Vagina (tissue), 2 donors: ENCODE data around the gene KRTAP10-10.
"Not testable (repeated sequence)": the region's sequence is repeated elsewhere in the genome, so short reads cannot be mapped to it uniquely, and the experiment has no call there.

Experiments used
- POLR2AphosphoS5 ChIP-seq, 2 donors: sonication (generic); formaldehyde crosslinking; IDR thresholded peaks; one replicate each; pipeline ENCODE4 v1.9.0; 2017; ENCODE audit warnings: antibody characterized with exemption in 2 of 2, mild to moderate bottlenecking in 2 of 2, low read depth in 1 of 2; ENCODE audit not compliant: insufficient read depth in 1 of 2
- TF ChIP-seq, protein P1 (sequence below), 3 experiments: fragments of 450-650 bp in 2 of 3; fragments of 200-600 bp in 1 of 3; sonication (generic) in 1 of 3; IDR thresholded peaks; one replicate each; pipeline ENCODE4 v1.5.1; 2017 to 2019; ENCODE audit warnings: antibody characterized with exemption in 3 of 3, mild to moderate bottlenecking in 2 of 3, moderate library complexity in 2 of 3

GRCh38 chr21:44661567-44661966 lies 24.4 kb downstream of the KRTAP10-10 start:
- TF ChIP-seq, protein P1, sequence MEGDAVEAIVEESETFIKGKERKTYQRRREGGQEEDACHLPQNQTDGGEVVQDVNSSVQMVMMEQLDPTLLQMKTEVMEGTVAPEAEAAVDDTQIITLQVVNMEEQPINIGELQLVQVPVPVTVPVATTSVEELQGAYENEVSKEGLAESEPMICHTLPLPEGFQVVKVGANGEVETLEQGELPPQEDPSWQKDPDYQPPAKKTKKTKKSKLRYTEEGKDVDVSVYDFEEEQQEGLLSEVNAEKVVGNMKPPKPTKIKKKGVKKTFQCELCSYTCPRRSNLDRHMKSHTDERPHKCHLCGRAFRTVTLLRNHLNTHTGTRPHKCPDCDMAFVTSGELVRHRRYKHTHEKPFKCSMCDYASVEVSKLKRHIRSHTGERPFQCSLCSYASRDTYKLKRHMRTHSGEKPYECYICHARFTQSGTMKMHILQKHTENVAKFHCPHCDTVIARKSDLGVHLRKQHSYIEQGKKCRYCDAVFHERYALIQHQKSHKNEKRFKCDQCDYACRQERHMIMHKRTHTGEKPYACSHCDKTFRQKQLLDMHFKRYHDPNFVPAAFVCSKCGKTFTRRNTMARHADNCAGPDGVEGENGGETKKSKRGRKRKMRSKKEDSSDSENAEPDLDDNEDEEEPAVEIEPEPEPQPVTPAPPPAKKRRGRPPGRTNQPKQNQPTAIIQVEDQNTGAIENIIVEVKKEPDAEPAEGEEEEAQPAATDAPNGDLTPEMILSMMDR (IDR thresholded peaks at IDR 0.05), result not testable (repeated sequence)
- TF ChIP-seq POLR2AphosphoS5 (IDR thresholded peaks at IDR 0.05; ENCODE audit: insufficient read depth in 1 of 2, low read depth in 1 of 2), result not testable (repeated sequence)
